OCI-LY3 (cell line): Measurements from ENCODE around the gene FBRSL1.
"Not testable (repeated sequence)": the region's sequence is repeated elsewhere in the genome, so short reads cannot be mapped to it uniquely, and the experiment has no call there.

Source experiments
- CTCF ChIP-seq: fragments of 200-600, 300-600 bp; sonication (generic); IDR thresholded peaks from 2 replicates; pipeline ENCODE4 v1.5.1; 2014; ENCODE audit warnings: antibody characterized with exemption, low read length, low read depth
- EZH2phosphoT487 ChIP-seq: fragments of 200-600 bp; shearing (Covaris generic); IDR thresholded peaks from 2 replicates; pipeline ENCODE4 v1.6.1; 2018; ENCODE audit warnings: antibody characterized with exemption, mixed run types, low read depth

DNA sequence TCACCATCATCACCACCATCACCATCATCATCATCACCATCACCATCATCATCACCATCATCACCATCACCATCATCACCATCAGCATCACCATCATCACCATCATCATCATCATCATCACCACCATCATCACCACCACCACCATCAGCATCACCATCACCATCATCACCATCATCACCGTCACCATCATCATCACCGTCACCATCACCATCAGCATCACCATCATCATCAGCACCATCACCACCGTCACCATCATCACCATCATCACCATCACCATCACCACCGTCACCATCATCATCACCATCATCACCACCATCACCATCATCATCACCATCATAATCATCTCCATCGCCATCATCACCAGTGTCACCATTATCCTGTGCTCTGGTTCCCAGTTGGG, 25.6 kb upstream of the FBRSL1 start:
- not testable (repeated sequence) for TF ChIP-seq EZH2phosphoT487, CTCF
